ENCODE measurements around the gene ADARB2. TPM values are rescaled to one million over a fixed set of nuclear protein-coding genes. Genes with fewer than 3 reads are reported as not detected.

ADARB2 gene
- total RNA-seq, 3 donors from 2014 or later = 0.31 to 4.2 TPM; not detected in 1

- no peaks in the 10 kb centered on the region for H3K9me3 ChIP-seq
- ATAC-seq (no peak), DNase-seq (no peak)
- intact Hi-C loops (cut with DNase I, micrococcal nuclease) = no loop called here
- no peaks in the 10 kb centered on the region for H3K36me3 ChIP-seq (ENCODE audit: low read depth)
- H3K4me1 ChIP-seq (ENCODE audit: low read depth) = no peaks in the 10 kb centered on the region
- TF ChIP-seq CTCF (IDR thresholded peaks at IDR 0.05) = no peak
- H3K4me3 ChIP-seq = no peak overlapping the region
Observed at GRCh38 chr10:1743141-1743540, 5.8 kb upstream of the ADARB2 start.

GRCh38 chr10:1741450-1741849, 4.1 kb upstream of the ADARB2 start:
- intact Hi-C loops (cut with DNase I, micrococcal nuclease) = no loop called here
- TF ChIP-seq CTCF (IDR thresholded peaks at IDR 0.05) = no peak
- Histone ChIP-seq H3K4me1 (ENCODE audit: low read depth) (no peaks in the 10 kb centered on the region), H3K9me3 (no peaks in the 10 kb centered on the region), H3K36me3 (ENCODE audit: low read depth) (no peaks in the 10 kb centered on the region), H3K4me3 (no peak overlapping the region)
- ATAC-seq (no peak), DNase-seq (no peak)

GRCh38 chr10:1739751-1740150, 2.4 kb upstream of the ADARB2 start:
- H3K4me1 ChIP-seq (ENCODE audit: low read depth) = no peaks in the 10 kb centered on the region
- no peak for TF ChIP-seq CTCF (IDR thresholded peaks at IDR 0.05)
- no peaks in the 10 kb centered on the region for H3K9me3 ChIP-seq
- DNase-seq = no peak
- H3K4me3 ChIP-seq = no peak overlapping the region
- H3K36me3 ChIP-seq (ENCODE audit: low read depth) = no peaks in the 10 kb centered on the region
- intact Hi-C loops (cut with DNase I, micrococcal nuclease) = no loop called here
- ATAC-seq = no peak

- ATAC-seq = no peak
- Histone ChIP-seq H3K9me3 (no peaks in the 10 kb centered on the region), H3K36me3 (ENCODE audit: low read depth) (no peaks in the 10 kb centered on the region), H3K4me1 (ENCODE audit: low read depth) (no peaks in the 10 kb centered on the region), H3K4me3 (no peak overlapping the region)
- TF ChIP-seq CTCF (IDR thresholded peaks at IDR 0.05) = no peak
- intact Hi-C loops (cut with DNase I, micrococcal nuclease) = no loop called here
- no peak for DNase-seq
Observed at GRCh38 chr10:1738950-1739349, 1.6 kb upstream of the ADARB2 start.

- intact Hi-C loops (cut with DNase I, micrococcal nuclease) = no loop called here
- no peak for TF ChIP-seq CTCF (IDR thresholded peaks at IDR 0.05)
- ATAC-seq (no peak), DNase-seq (no peak)
- H3K4me3 ChIP-seq = no peak overlapping the region
- no peaks in the 10 kb centered on the region for H3K9me3 ChIP-seq
- H3K36me3 ChIP-seq (ENCODE audit: low read depth) = no peaks in the 10 kb centered on the region
- H3K4me1 ChIP-seq (ENCODE audit: low read depth) = no peaks in the 10 kb centered on the region
Observed at GRCh38 chr10:1736972-1737221, 428 bp downstream of the ADARB2 start.

GRCh38 chr10:1736144-1736971, 967 bp downstream of the ADARB2 start:
- no peaks in the 10 kb centered on the region for H3K4me1 ChIP-seq (ENCODE audit: low read depth)
- H3K9me3 ChIP-seq = no peaks in the 10 kb centered on the region
- DNase-seq (no peak), ATAC-seq (no peak)
- H3K4me3 ChIP-seq = no peak overlapping the region
- no peaks in the 10 kb centered on the region for H3K36me3 ChIP-seq (ENCODE audit: low read depth)
- TF ChIP-seq CTCF (IDR thresholded peaks at IDR 0.05) = no peak
- intact Hi-C loops (cut with DNase I, micrococcal nuclease) = no loop called here
